DND-41 (cell line): ENCODE measurements around the gene CDKN2B-AS1.
"Not testable (repeated sequence)": the region's sequence is repeated elsewhere in the genome, so short reads cannot be mapped to it uniquely, and the experiment has no call there.

Experiments
- ATAC-seq: fragments of 200-7000 bp; cut with Tn5 transposase; 3 replicates; pipeline ENCODE4 v1.9.1; 2021; ENCODE audit warnings: low read depth; ENCODE audit not compliant: insufficient read depth
- DNase-seq: peaks from one replicate; pipeline ENCODE4 v3.0.0-alpha.2; 2020
- H2AFZ ChIP-seq: 2 replicates; pipeline ENCODE4 v1.6.0; 2012; ENCODE audit warnings: low read depth, low read length
- H3K27ac ChIP-seq: 2 replicates; pipeline ENCODE4 v1.5.1; 2012; ENCODE audit warnings: low read length, inconsistent platforms
- H3K27me3 ChIP-seq: fragments of 200-600 bp; sonication (generic); 2 replicates; pipeline ENCODE4 v1.6.0; 2012; ENCODE audit warnings: low read length, mild to moderate bottlenecking, inconsistent platforms; ENCODE audit not compliant: insufficient read depth, poor library complexity
- H3K36me3 ChIP-seq: 2 replicates; pipeline ENCODE4 v1.5.1; 2012; ENCODE audit warnings: low read length, inconsistent platforms; ENCODE audit not compliant: insufficient read depth
- H3K4me1 ChIP-seq: 2 replicates; pipeline ENCODE4 v1.5.1; 2012; ENCODE audit warnings: mild to moderate bottlenecking, low read length; ENCODE audit not compliant: insufficient read depth
- H3K4me2 ChIP-seq: 2 replicates; pipeline ENCODE4 v1.6.0; 2012; ENCODE audit warnings: mild to moderate bottlenecking, moderate library complexity, low read length, inconsistent platforms; ENCODE audit not compliant: insufficient read depth
- H3K4me3 ChIP-seq, 2 experiments: fragments of 200-600 bp in 1 of 2; shearing (Covaris generic) in 1 of 2; 2 replicates each; pipeline ENCODE4 v1.5.1; 2012 to 2016; ENCODE audit warnings: inconsistent platforms in 2 of 2, low read length in 2 of 2, mild to moderate bottlenecking in 2 of 2, low read depth in 1 of 2, moderate library complexity in 1 of 2
- H3K79me2 ChIP-seq: 2 replicates; pipeline ENCODE4 v1.6.0; 2012; ENCODE audit warnings: low read length, inconsistent platforms; ENCODE audit not compliant: insufficient read depth
- H3K9ac ChIP-seq: 2 replicates; pipeline ENCODE4 v1.6.0; 2012; ENCODE audit warnings: low read depth, mild to moderate bottlenecking, inconsistent platforms, low read length, moderate library complexity
- H3K9me3 ChIP-seq: 2 replicates; pipeline ENCODE4 v1.5.1; 2012; ENCODE audit warnings: low read length, moderate library complexity, mild to moderate bottlenecking, inconsistent platforms; ENCODE audit not compliant: insufficient read depth, severe bottlenecking
- H4K20me1 ChIP-seq: 2 replicates; pipeline ENCODE4 v1.6.0; 2012; ENCODE audit warnings: low read length; ENCODE audit not compliant: insufficient read depth
- EZH2 ChIP-seq: IDR thresholded peaks from 3 replicates; pipeline ENCODE4 v1.6.1; 2012; ENCODE audit warnings: borderline replicate concordance, low read depth, mild to moderate bottlenecking, moderate library complexity, low read length, inconsistent platforms; ENCODE audit not compliant: severe bottlenecking
- TF ChIP-seq, protein P1 (sequence below): IDR thresholded peaks from 2 replicates; pipeline ENCODE4 v1.5.1; 2012; ENCODE audit warnings: borderline replicate concordance, low read length, moderate library complexity, mild to moderate bottlenecking; ENCODE audit not compliant: poor library complexity, severe bottlenecking; ENCODE audit errors: extremely low read depth

CDKN2B-AS1 gene

DNA sequence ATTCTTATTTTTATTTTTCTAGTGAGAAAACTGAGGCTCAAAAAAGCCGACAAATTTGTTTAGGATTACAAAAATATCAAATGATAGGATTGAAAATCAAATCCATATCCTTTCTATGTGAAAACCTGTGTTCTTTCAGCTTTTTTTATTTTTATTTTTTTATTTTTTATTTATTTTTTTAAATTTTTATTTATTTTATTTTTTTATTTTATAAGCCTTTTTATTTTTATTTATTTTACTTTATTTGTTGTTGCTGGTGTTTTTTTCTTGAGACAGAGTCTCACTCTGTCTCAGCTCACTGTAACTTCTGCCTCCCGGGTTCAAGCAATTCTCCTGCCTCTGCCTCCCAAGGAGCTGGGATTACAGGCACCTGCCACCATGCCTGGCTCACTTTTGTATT, 59.9 kb downstream of the CDKN2B-AS1 start:
- no peaks in the 10 kb centered on the region for H3K9me3 ChIP-seq
- H3K4me2 ChIP-seq: no peak overlapping the region
- H3K27me3 ChIP-seq: no peaks in the 10 kb centered on the region
- DNase-seq: no peak
- no peaks in the 10 kb centered on the region for H4K20me1 ChIP-seq
- H3K9ac ChIP-seq: no peak overlapping the region
- H3K36me3 ChIP-seq: peaks cover 74% of the 10 kb centered on the region
- no peak overlapping the region for H3K27ac ChIP-seq
- peaks cover 22% of the 10 kb centered on the region for H3K4me1 ChIP-seq
- no peaks in the 10 kb centered on the region for H3K79me2 ChIP-seq
- no peak overlapping the region for H2AFZ ChIP-seq
- TF ChIP-seq, protein P1, sequence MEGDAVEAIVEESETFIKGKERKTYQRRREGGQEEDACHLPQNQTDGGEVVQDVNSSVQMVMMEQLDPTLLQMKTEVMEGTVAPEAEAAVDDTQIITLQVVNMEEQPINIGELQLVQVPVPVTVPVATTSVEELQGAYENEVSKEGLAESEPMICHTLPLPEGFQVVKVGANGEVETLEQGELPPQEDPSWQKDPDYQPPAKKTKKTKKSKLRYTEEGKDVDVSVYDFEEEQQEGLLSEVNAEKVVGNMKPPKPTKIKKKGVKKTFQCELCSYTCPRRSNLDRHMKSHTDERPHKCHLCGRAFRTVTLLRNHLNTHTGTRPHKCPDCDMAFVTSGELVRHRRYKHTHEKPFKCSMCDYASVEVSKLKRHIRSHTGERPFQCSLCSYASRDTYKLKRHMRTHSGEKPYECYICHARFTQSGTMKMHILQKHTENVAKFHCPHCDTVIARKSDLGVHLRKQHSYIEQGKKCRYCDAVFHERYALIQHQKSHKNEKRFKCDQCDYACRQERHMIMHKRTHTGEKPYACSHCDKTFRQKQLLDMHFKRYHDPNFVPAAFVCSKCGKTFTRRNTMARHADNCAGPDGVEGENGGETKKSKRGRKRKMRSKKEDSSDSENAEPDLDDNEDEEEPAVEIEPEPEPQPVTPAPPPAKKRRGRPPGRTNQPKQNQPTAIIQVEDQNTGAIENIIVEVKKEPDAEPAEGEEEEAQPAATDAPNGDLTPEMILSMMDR: no peak
- TF ChIP-seq EZH2: no peak
- H3K4me3 ChIP-seq: no peak overlapping the region
- ATAC-seq: no peak

- no peak overlapping the region for H3K4me2 ChIP-seq
- TF ChIP-seq, protein P1: no peak
- TF ChIP-seq EZH2: no peak
- H3K36me3 ChIP-seq: peaks cover 74% of the 10 kb centered on the region
- H3K9ac ChIP-seq: no peak overlapping the region
- no peaks in the 10 kb centered on the region for H3K79me2 ChIP-seq
- H4K20me1 ChIP-seq: no peaks in the 10 kb centered on the region
- ATAC-seq (no peak), DNase-seq (no peak)
- H3K4me1 ChIP-seq: peaks cover 16% of the 10 kb centered on the region
- H2AFZ ChIP-seq: no peak overlapping the region
- no peak overlapping the region for H3K4me3 ChIP-seq
- no peaks in the 10 kb centered on the region for H3K9me3 ChIP-seq
- no peak overlapping the region for H3K27ac ChIP-seq
- H3K27me3 ChIP-seq: no peaks in the 10 kb centered on the region
These were observed 60.5 kb downstream of the CDKN2B-AS1 start for GRCh38 chr9:22055090-22055489.

- TF ChIP-seq, protein P1: no peak
- TF ChIP-seq EZH2: no peak
- Histone ChIP-seq H3K4me3 (no peak overlapping the region), H4K20me1 (no peaks in the 10 kb centered on the region), H3K9ac (no peak overlapping the region), H3K27ac (no peak overlapping the region), H2AFZ (no peak overlapping the region), H3K36me3 (peaks cover 66% of the 10 kb centered on the region), H3K4me2 (no peak overlapping the region), H3K27me3 (no peaks in the 10 kb centered on the region), H3K79me2 (no peaks in the 10 kb centered on the region), H3K4me1 (peaks cover 3% of the 10 kb centered on the region), H3K9me3 (no peaks in the 10 kb centered on the region)
- no peak for ATAC-seq
- DNase-seq: no peak
These were observed 61.8 kb downstream of the CDKN2B-AS1 start for GRCh38 chr9:22056402-22056801.

DNA sequence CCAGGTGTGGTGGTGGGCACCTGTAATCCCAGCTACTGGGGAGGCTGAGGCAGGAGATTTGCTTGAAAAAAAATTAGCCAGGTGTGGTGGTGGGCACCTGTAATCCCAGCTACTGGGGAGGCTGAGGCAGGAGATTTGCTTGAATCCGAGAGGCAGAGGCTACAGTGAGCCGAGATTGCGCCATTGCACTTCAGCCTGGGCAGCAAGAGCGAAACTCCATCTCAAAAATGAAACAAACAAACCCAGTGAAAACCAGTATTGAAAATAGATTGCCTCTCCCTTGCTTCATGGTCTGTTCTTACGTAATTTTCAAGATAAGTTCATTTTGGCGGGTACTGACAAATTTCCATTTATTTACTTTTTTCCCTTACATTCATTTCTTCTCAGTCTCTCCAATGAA, 63.4 kb downstream of the CDKN2B-AS1 start:
- DNase-seq, H2AFZ ChIP-seq, ATAC-seq: not testable (repeated sequence)

More for the DNA sequence above, 63.4 kb downstream of the CDKN2B-AS1 start:
- H3K27ac ChIP-seq, H3K27me3 ChIP-seq, H3K9ac ChIP-seq, H4K20me1 ChIP-seq, H3K9me3 ChIP-seq, H3K79me2 ChIP-seq, H3K4me2 ChIP-seq, H3K4me1 ChIP-seq, H3K4me3 ChIP-seq: not testable (repeated sequence)
- H3K36me3 ChIP-seq: peaks cover 57% of the 10 kb centered on the region
